A549 treated with AZD9567 at 1 μM for 4 hours (cell line): ENCODE measurements around the gene PC. TPM values are rescaled to one million over a fixed set of nuclear protein-coding genes. Genes with fewer than 3 reads are reported as not detected.

Experiments
- total RNA-seq: library from RNA; stranded (reverse); fragments of 200-300 nt; extraction: Qiagen RNA extraction; gene quantifications from 5 replicates; pipeline ENCODE4 v1.2.3, GENCODE V29; 2022; ENCODE audit not compliant: insufficient read depth

PC gene, protein sequence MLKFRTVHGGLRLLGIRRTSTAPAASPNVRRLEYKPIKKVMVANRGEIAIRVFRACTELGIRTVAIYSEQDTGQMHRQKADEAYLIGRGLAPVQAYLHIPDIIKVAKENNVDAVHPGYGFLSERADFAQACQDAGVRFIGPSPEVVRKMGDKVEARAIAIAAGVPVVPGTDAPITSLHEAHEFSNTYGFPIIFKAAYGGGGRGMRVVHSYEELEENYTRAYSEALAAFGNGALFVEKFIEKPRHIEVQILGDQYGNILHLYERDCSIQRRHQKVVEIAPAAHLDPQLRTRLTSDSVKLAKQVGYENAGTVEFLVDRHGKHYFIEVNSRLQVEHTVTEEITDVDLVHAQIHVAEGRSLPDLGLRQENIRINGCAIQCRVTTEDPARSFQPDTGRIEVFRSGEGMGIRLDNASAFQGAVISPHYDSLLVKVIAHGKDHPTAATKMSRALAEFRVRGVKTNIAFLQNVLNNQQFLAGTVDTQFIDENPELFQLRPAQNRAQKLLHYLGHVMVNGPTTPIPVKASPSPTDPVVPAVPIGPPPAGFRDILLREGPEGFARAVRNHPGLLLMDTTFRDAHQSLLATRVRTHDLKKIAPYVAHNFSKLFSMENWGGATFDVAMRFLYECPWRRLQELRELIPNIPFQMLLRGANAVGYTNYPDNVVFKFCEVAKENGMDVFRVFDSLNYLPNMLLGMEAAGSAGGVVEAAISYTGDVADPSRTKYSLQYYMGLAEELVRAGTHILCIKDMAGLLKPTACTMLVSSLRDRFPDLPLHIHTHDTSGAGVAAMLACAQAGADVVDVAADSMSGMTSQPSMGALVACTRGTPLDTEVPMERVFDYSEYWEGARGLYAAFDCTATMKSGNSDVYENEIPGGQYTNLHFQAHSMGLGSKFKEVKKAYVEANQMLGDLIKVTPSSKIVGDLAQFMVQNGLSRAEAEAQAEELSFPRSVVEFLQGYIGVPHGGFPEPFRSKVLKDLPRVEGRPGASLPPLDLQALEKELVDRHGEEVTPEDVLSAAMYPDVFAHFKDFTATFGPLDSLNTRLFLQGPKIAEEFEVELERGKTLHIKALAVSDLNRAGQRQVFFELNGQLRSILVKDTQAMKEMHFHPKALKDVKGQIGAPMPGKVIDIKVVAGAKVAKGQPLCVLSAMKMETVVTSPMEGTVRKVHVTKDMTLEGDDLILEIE
- total RNA-seq = 26.3 to 41.3 TPM (median 36.9 TPM) in 5 replicates

DNA sequence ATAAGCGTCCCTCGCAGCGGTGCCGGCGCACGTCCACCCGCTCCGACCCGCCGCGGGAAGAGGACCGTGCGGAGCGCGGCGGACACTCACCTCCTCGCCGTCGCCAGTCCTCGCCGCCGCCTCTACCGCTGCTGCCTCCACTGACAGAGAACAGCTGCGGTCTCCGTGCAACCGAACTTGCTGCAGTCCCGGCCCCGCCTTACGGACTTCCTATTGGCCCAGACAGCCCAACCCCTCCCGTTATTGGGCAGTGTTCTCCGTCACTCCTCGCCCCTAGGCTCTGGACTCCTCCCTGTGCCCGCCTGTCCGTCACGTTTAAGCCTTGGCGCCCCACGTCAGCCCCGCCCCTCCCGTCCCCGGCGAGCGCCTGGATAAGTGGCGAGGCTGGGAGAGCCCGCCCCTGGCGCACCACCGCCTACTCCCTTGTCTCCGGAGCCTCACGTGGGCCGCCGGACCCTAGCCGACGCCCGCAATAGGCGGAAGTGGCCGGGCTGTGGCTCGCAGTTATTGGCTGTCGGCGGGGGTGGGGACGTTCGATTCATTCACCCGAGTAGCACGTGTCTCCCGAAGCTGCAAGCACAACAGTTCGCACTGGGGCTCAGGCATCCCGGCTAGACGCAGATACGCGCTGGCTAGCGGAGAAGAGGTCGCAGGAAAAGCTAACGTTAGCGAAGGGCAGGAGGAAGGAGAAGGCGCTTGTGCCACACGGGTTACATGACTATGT is at the start of gene PC:
Gene PC (minus strand): TSS at position 152 of the 724 bp plus-strand sequence. CDS start 86,224 bp downstream, outside the sequence.

DNA sequence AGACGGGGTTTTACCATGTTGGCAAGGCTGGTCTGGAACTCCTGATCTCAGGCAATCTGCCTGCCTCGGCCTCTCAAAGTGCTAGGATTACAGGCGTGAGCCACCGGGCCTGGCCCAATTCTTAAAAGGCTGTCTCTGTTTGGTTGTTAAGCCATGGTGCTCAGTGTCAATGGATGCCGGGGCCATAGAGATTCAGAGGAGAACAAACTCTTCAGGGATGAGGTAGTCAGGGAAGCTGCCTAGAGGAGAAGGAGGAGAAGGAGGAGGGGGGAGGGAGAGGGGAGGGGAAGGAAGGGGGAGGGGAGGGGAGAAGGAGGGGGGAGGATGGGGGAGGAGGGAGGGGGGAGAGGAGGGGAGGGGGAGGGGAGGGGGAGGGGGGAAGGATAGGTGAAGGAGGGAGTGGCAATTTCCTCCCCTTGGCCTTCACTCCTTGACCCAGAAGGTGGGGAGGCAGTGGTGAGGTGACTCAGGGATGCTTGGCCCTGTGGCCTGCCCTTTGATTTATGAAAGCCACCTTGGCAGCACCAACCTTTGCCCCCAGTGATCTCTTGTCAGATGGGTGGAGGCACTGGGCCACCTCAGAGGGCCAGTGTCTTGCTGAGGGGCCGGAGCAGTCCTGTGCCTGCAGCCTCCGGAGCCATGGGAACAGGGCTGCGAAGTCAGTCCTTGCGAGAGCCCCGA is 16.7 kb upstream of the PC start, which contains the start of gene C11orf86:
Gene C11orf86 (plus strand): TSS at position 581 of the 681 bp plus-strand sequence. CDS start 59 bp downstream, at position 640.

DNA sequence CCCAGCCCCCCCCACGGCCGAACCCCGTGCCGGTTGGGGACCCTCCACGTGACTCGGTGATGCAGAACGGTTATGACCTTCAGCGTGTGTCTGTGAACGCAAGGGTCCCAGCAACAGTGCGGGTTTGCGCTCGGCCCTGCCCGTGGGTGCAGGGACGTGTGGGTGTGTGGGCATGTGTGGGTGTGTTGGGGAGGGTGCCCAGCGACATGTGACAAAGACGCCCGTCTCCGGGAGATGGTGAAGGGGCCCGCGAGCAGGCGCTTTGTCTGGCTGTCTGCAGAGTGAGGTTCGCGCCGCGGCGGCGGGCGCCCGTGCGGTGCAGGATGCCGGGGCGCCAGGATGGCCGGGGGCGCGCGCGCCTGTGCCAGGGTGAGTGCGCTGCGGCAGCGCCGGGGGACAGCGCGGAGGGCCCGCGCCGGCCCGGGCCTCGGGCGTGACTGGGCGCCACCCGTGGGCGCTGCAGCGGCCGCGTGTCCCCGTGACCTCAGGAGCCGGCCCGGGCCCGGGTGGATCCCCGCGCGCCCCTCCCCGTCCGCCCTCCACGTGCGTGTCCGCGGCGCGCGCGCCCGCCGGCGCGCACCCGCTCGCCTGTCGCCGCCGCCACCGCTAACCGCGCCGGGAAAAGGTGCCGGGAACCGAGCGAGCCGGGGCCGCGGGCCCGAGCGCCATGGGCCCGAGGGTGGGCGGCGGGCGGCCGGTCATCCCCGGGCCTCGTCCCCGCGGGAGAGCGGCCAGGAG is 101.5 kb downstream of the PC start, which contains the start of gene LRFN4:
Gene LRFN4 (plus strand): TSS at position 569 of the 738 bp plus-strand sequence. CDS start 681 bp downstream, outside the sequence.

DNA sequence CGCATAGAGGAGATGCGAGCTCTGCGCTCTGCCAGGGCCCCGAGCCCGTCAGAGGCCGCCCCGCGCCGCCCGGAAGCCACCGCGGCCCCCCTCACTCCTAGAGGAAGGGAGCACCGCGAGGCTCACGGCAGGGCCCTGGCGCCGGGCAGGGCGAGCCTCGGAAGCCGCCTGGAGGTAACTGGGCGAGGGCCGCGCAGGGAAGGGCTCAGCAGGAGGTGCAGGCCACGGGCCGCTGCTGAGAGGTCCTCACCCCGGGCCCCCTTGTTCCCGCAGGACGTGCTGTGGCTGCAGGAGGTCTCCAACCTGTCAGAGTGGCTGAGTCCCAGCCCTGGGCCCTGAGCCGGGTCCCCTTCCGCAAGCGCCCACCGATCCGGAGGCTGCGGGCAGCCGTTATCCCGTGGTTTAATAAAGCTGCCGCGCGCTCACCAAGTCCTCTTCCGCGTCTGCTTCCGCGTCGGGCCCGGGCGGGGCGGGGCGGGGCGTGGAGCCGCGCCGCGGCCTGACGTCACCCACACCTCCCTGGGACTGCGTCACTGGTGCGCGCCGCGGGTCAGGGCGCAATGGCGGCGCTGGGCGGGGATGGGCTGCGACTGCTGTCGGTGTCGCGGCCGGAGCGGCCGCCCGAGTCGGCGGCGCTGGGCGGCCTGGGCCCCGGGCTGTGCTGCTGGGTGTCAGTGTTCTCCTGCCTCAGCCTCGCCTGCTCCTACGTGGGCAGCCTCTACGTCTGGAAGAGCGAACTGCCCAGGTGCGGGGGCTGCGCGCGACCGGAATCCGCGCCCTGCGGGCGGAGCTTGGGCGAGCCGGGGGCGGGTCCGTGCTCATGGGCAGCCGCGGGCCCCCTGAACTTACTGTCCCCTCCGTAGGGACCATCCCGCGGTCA is 115.0 kb downstream of the PC start, which contains the start of gene RCE1:
Gene RCE1 (plus strand): TSS at position 546 of the 880 bp plus-strand sequence. CDS start 15 bp downstream, at position 561.

Other genes with a start within 250 kb of the PC start
- 7.7 to 10.7 TPM (median 8.1 TPM) in 5 replicates for gene SPTBN2, start 229.2 kb downstream of the PC start, total RNA-seq
- 44.4 to 58.0 TPM (median 54.2 TPM) in 5 replicates for gene RCE1, start 114.9 kb downstream of the PC start, total RNA-seq
- 78.2 to 107 TPM (median 96.1 TPM) in 5 replicates for gene LRFN4, start 101.3 kb downstream of the PC start, total RNA-seq
- gene C11orf86, start 16.9 kb upstream of the PC start, total RNA-seq = 23.8 to 55.4 TPM (median 44.0 TPM) in 5 replicates
- gene SYT12, start 64.8 kb upstream of the PC start, total RNA-seq = 14.4 to 18.3 TPM (median 16.2 TPM) in 5 replicates
- 33.7 to 51.0 TPM (median 43.7 TPM) in 5 replicates for gene RHOD, start 98.5 kb upstream of the PC start, total RNA-seq
- gene KDM2A, start 160.9 kb upstream of the PC start, total RNA-seq = 44.3 to 47.2 TPM (median 44.6 TPM) in 5 replicates